NT2/D1 (cell line): ENCODE data around the gene PM20D2.

Source experiments
- SUZ12 ChIP-seq: IDR thresholded peaks from 2 replicates; pipeline ENCODE4 v1.6.1; 2011; ENCODE audit not compliant: insufficient read length, insufficient read depth; ENCODE audit errors: extremely low read depth
- YY1 ChIP-seq: IDR thresholded peaks from 2 replicates; pipeline ENCODE4 v1.6.1; 2011; ENCODE audit not compliant: insufficient read length, insufficient read depth

DNA sequence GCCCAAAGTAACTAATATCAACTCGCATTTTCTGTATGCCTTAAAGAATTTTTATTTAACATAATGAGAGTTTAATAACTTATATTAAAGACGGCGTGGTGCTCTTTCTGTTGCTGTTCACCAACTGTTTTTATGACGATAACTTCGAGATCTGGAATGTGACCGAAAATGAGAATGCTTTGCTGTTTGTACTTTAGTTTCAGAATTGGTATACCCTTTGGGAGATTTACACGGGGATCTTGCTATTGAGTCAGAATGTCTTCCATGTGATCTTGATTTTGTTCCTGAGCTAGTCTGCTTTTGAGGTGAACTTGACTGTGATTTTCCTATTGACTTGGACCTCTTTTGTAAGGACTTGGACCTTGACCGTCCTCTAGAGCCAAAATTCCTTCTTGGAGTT is 47.4 kb upstream of the PM20D2 start:
- TF ChIP-seq YY1: no peak
- TF ChIP-seq SUZ12: no peak
